HG02970 (cell line): Measurements from ENCODE around the gene MNAT1.
"Not testable (repeated sequence)": the region's sequence is repeated elsewhere in the genome, so short reads cannot be mapped to it uniquely, and the experiment has no call there.

Experiments
- ATAC-seq: cut with Tn5 transposase; IDR thresholded peaks from one replicate; pipeline ENCODE4 v1.9.1; 2021; ENCODE audit warnings: mild to moderate bottlenecking, moderate library complexity, moderate number of reproducible peaks; ENCODE audit not compliant: unreplicated experiment, low FRiP score

The MNAT1 gene

GRCh38 chr14:60867503-60868172 lies 133.1 kb downstream of the MNAT1 start:
- no peak for ATAC-seq

GRCh38 chr14:60878121-60878520 lies 143.6 kb downstream of the MNAT1 start:
- no peak for ATAC-seq

- no peak for ATAC-seq
These were observed 144.0 kb downstream of the MNAT1 start for GRCh38 chr14:60878536-60878935.

- no peak for ATAC-seq
These were observed 147.7 kb downstream of the MNAT1 start for GRCh38 chr14:60882219-60882618.

- no peak for ATAC-seq
These were observed 149.6 kb downstream of the MNAT1 start for GRCh38 chr14:60884134-60884533.

- not testable (repeated sequence) for ATAC-seq
These were observed 156.1 kb downstream of the MNAT1 start for GRCh38 chr14:60890636-60891035.

GRCh38 chr14:60893911-60894310 lies 159.3 kb downstream of the MNAT1 start:
- ATAC-seq = no peak

GRCh38 chr14:60904381-60904780 lies 169.8 kb downstream of the MNAT1 start:
- no peak for ATAC-seq

- ATAC-seq = no peak
These were observed 171.4 kb downstream of the MNAT1 start for GRCh38 chr14:60905923-60906322.

GRCh38 chr14:60915781-60916180 lies 181.2 kb downstream of the MNAT1 start:
- no peak for ATAC-seq

- ATAC-seq = no peak
These were observed 187.5 kb downstream of the MNAT1 start for GRCh38 chr14:60922050-60922449.

GRCh38 chr14:60925286-60925685 lies 190.7 kb downstream of the MNAT1 start:
- ATAC-seq = no peak

GRCh38 chr14:60926002-60926401 lies 191.4 kb downstream of the MNAT1 start:
- ATAC-seq = no peak

GRCh38 chr14:60931218-60931617 lies 196.7 kb downstream of the MNAT1 start:
- no peak for ATAC-seq

GRCh38 chr14:60933920-60934655 lies 199.5 kb downstream of the MNAT1 start:
- ATAC-seq = no peak

GRCh38 chr14:60935319-60935718 lies 200.8 kb downstream of the MNAT1 start:
- no peak for ATAC-seq

GRCh38 chr14:60943637-60944032 lies 209.1 kb downstream of the MNAT1 start:
- ATAC-seq = no peak

- no peak for ATAC-seq
These were observed 209.6 kb downstream of the MNAT1 start for GRCh38 chr14:60944204-60944603.

- no peak for ATAC-seq
These were observed 211.4 kb downstream of the MNAT1 start for GRCh38 chr14:60945984-60946383.

- no peak for ATAC-seq
These were observed 212.2 kb downstream of the MNAT1 start for GRCh38 chr14:60946773-60947172.

- ATAC-seq = no peak
These were observed 217.3 kb downstream of the MNAT1 start for GRCh38 chr14:60951776-60952435.

GRCh38 chr14:60956202-60956601 lies 221.6 kb downstream of the MNAT1 start:
- ATAC-seq = no peak
